CD4-positive, alpha-beta T cell treated with Interleukin-10 for 1 hour (primary cell): ENCODE measurements around the gene MAPKBP1.

Source experiments
- DNase-seq: peaks from one replicate; pipeline ENCODE4 v3.0.0-alpha.2; 2020

Gene MAPKBP1

GRCh38 chr15:41874736-41875135 is 100.5 kb downstream of the MAPKBP1 start:
- no peak for DNase-seq

- DNase-seq, result no peak
Measured at GRCh38 chr15:41876007-41876406, 101.7 kb downstream of the MAPKBP1 start.

GRCh38 chr15:41876689-41877088 is 102.4 kb downstream of the MAPKBP1 start:
- no peak for DNase-seq
